Measurements from ENCODE around the gene ATP2A1. TPM values are rescaled to one million over a fixed set of nuclear protein-coding genes. Genes with fewer than 3 reads are reported as not detected.

The ATP2A1 gene
- polyA plus RNA-seq, 1 donor (not counting 4 experiments of a cell fraction or from before 2014, with no cell fraction given), result 0.12 TPM

GRCh38 chr16:28877655-28878000 is 660 bp upstream of the ATP2A1 start:
- H3K27me3 ChIP-seq (ENCODE audit: control insufficient read depth, extremely low read depth, insufficient read depth, low read length), result peaks cover 15% of the 10 kb centered on the region
- H3K9me1 ChIP-seq (ENCODE audit: control insufficient read depth, extremely low read depth, insufficient read depth, low read length), result no peaks in the 10 kb centered on the region
- H3K36me3 ChIP-seq (ENCODE audit: control insufficient read depth in 2 of 2, extremely low read depth in 1 of 2, insufficient read depth in 2 of 2, low read length in 2 of 2), result peaks cover 6 to 9% of the 10 kb centered on the region in 2 experiments
- dilution Hi-C loops (cut with MboI; ENCODE audit: extremely low pct_ligation_motif_present, low sequenced_read_pairs), result no loop called here
- H3K4me1 ChIP-seq (ENCODE audit: control insufficient read depth, extremely low read depth, insufficient read depth, low read length), result peaks cover 14% of the 10 kb centered on the region
- no peak overlapping the region for H3K4me2 ChIP-seq (ENCODE audit: control insufficient read depth, extremely low read depth, insufficient read depth, low read depth, low read length)
- no peak for TF ChIP-seq CTCF (optimal IDR thresholded peaks at IDR 0.05 in 1 of 3, IDR thresholded peaks at IDR 0.05 in 1 of 3, conservative IDR thresholded peaks at IDR 0.05 in 1 of 3; ENCODE audit: extremely low read depth in 1 of 3, insufficient read depth in 2 of 3, low read length in 3 of 3)
- no peak for TF ChIP-seq EZH2 (IDR thresholded peaks at IDR 0.05; ENCODE audit: low read length)
- H2AFZ ChIP-seq (ENCODE audit: control insufficient read depth, low read length), result no peak overlapping the region
- H4K20me1 ChIP-seq (ENCODE audit: control insufficient read depth, extremely low read depth, insufficient read depth, low read length), result no peaks in the 10 kb centered on the region
- DNase-seq (ENCODE audit: low read depth, low spot score) (no peak), FAIRE-seq (no peak)
- no peak overlapping the region for H3K27ac ChIP-seq (ENCODE audit: control insufficient read depth, insufficient read depth, low read length)
- no peak overlapping the region for H3K9ac ChIP-seq (ENCODE audit: control insufficient read depth, extremely low read depth, insufficient read depth, low read length)
- H3K79me2 ChIP-seq (ENCODE audit: control insufficient read depth, insufficient read depth, low read length), result no peaks in the 10 kb centered on the region
- H3K9me3 ChIP-seq (ENCODE audit: control insufficient read depth, low read depth, low read length), result no peaks in the 10 kb centered on the region
- no peak overlapping the region for H3K4me3 ChIP-seq (ENCODE audit: control insufficient read depth in 2 of 3, extremely low read depth in 1 of 3, insufficient read depth in 2 of 3, low read depth in 1 of 3, low read length in 3 of 3)

GRCh38 chr16:28879261-28879840 is 1.1 kb downstream of the ATP2A1 start:
- Histone ChIP-seq H3K4me3 (ENCODE audit: control insufficient read depth in 2 of 3, extremely low read depth in 1 of 3, insufficient read depth in 2 of 3, low read depth in 1 of 3, low read length in 3 of 3) (peak overlapping the region; percentile 58 to 80 (median 78)), H3K4me1 (ENCODE audit: control insufficient read depth, extremely low read depth, insufficient read depth, low read length) (peaks cover 14% of the 10 kb centered on the region), H4K20me1 (ENCODE audit: control insufficient read depth, extremely low read depth, insufficient read depth, low read length) (no peaks in the 10 kb centered on the region), H3K27ac (ENCODE audit: control insufficient read depth, insufficient read depth, low read length) (no peak overlapping the region), H3K4me2 (ENCODE audit: control insufficient read depth, extremely low read depth, insufficient read depth, low read depth, low read length) (peak overlapping the region; percentile 68), H3K9me1 (ENCODE audit: control insufficient read depth, extremely low read depth, insufficient read depth, low read length) (no peaks in the 10 kb centered on the region), H3K9me3 (ENCODE audit: control insufficient read depth, low read depth, low read length) (no peaks in the 10 kb centered on the region), H2AFZ (ENCODE audit: control insufficient read depth, low read length) (peak overlapping the region; percentile 73), H3K36me3 (ENCODE audit: control insufficient read depth in 2 of 2, extremely low read depth in 1 of 2, insufficient read depth in 2 of 2, low read length in 2 of 2) (peaks cover under 1 to 2% of the 10 kb centered on the region in 2 experiments), H3K9ac (ENCODE audit: control insufficient read depth, extremely low read depth, insufficient read depth, low read length) (peak overlapping the region; percentile 59), H3K79me2 (ENCODE audit: control insufficient read depth, insufficient read depth, low read length) (no peaks in the 10 kb centered on the region), H3K27me3 (ENCODE audit: control insufficient read depth, extremely low read depth, insufficient read depth, low read length) (peaks cover 25% of the 10 kb centered on the region)
- no peak for DNase-seq (ENCODE audit: low read depth, low spot score)
- no peak for TF ChIP-seq EZH2 (IDR thresholded peaks at IDR 0.05; ENCODE audit: low read length)
- TF ChIP-seq CTCF (optimal IDR thresholded peaks at IDR 0.05 in 1 of 3, IDR thresholded peaks at IDR 0.05 in 1 of 3, conservative IDR thresholded peaks at IDR 0.05 in 1 of 3; ENCODE audit: extremely low read depth in 1 of 3, insufficient read depth in 2 of 3, low read length in 3 of 3), result no peak
- dilution Hi-C loops (cut with MboI; ENCODE audit: extremely low pct_ligation_motif_present, low sequenced_read_pairs), result no loop called here
- FAIRE-seq, result no peak
